Small intestine (tissue), 7 donors: ENCODE results near the gene ADARB2. TPM values are rescaled to one million over a fixed set of nuclear protein-coding genes. Genes with fewer than 3 reads are reported as not detected.

Source experiments
- DNase-seq, 2 donors: peaks; one replicate each; pipeline versions ENCODE4 v3.0.0 to v3.0.0-alpha.2; 2013
- FAIRE-seq: peaks from 2 replicates; lab custom pipeline; 2012; peaks lifted over from hg19 to GRCh38; lab: Jason Lieb, UNC
- H3K27ac ChIP-seq, 3 donors: one replicate each; pipeline ENCODE4 v1.5.1; 2013; ENCODE audit warnings: low read length in 2 of 3, mild to moderate bottlenecking in 2 of 3, control low read depth in 1 of 3, inconsistent platforms in 1 of 3, low read depth in 1 of 3, moderate library complexity in 1 of 3
- H3K27me3 ChIP-seq, 3 donors: one replicate each; pipeline ENCODE4 v1.6.1; 2013; ENCODE audit warnings: low read length in 3 of 3, inconsistent platforms in 1 of 3; ENCODE audit not compliant: control insufficient read depth in 3 of 3, insufficient read depth in 3 of 3
- H3K36me3 ChIP-seq, 3 donors: one replicate each; pipeline ENCODE4 v1.6.1; 2013; ENCODE audit warnings: low read length in 3 of 3, inconsistent platforms in 1 of 3, low read depth in 1 of 3, mild to moderate bottlenecking in 1 of 3, moderate library complexity in 1 of 3; ENCODE audit not compliant: control insufficient read depth in 3 of 3, insufficient read depth in 2 of 3
- H3K4me1 ChIP-seq, 3 donors: one replicate each; pipeline ENCODE4 v1.6.1; 2013; ENCODE audit warnings: low read length in 2 of 3, inconsistent platforms in 1 of 3, low read depth in 1 of 3, mild to moderate bottlenecking in 1 of 3, moderate library complexity in 1 of 3; ENCODE audit not compliant: control insufficient read depth in 3 of 3, insufficient read depth in 2 of 3
- H3K4me3 ChIP-seq, 3 donors: one replicate each; pipeline ENCODE4 v1.5.1; 2013; ENCODE audit warnings: low read length in 3 of 3, control low read depth in 1 of 3, inconsistent platforms in 1 of 3, low read depth in 1 of 3, mild to moderate bottlenecking in 1 of 3, moderate library complexity in 1 of 3
- H3K9me3 ChIP-seq, 2 donors: one replicate each; pipeline ENCODE4 v1.6.1; 2013; ENCODE audit warnings: low read depth in 1 of 2, low read length in 1 of 2; ENCODE audit not compliant: control insufficient read depth in 2 of 2, insufficient read depth in 1 of 2
- WGBS, 3 donors: extraction: QIAGEN DNeasy Blood & Tissue Kit; methylation state at CpG; one replicate each; pipeline ENCODE4 v1.1.7; 2013; 5-methylcytosine and 5-hydroxymethylcytosine counted together
- polyA plus RNA-seq, 4 donors: library from polyadenylated mRNA; stranded (reverse) in 3 of 4; unstranded in 1 of 4; fragments of 200-250 nt in 3 of 4; fragments of 120-200 nt in 1 of 4; gene quantifications; one replicate each; pipeline versions ENCODE4 v1.2.1 to v1.2.3, GENCODE V29; 2013
- donor health status: healthy with polysubstance abuse.
- donor health status: control.
- donor health status: control.
- donor health status: Bipolar disorder and iron deficiency.
- donor health status: healthy.

Gene ADARB2
- polyA plus RNA-seq, 4 donors = 0.35 to 1.8 (median 0.94) TPM

DNA sequence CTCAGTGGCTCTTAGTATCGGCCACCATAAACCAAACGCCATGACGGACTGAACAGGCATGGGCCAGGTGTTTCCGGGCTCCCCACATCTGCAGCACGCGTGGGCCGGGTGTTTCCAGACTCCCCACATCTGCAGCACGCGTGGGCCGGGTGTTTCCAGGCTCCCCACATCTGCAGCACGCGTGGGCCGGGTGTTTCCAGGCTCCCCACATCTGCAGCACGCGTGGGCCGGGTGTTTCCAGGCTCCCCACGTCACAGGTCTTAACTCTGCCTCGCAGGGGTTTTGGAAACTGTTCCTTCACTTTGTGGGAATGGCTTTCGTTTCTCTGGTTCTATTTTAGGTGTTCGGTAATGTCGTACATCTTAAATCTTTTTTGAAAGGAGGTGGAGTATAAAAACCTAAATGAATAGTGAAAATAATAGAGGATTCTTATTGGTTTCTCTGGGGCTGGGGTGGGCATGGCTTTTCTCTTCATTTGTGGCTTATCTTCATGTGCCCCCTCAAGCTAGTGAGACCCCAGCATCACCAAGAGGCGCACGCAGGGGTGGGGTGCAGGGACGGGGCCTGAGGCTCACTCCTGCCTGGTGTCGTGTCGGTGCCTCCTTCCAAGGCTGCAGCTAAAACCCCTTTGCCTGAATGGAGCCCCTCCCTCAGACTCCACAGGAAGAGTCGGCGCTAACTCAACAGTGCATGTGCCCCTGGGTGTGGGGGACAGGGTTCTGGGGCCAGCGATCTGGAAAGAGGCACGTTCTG, 554.9 kb downstream of the ADARB2 start:
- FAIRE-seq = no peak
- H3K4me3 ChIP-seq = no peak overlapping the region
- no peaks in the 10 kb centered on the region for H3K9me3 ChIP-seq
- H3K27ac ChIP-seq = no peak overlapping the region
- H3K27me3 ChIP-seq = peaks cover 0 to 2% (median 0%) of the 10 kb centered on the region in 3 donors
- no peaks in the 10 kb centered on the region for H3K36me3 ChIP-seq
- 82 to 88% (median 85%) methylated on average over 27 to 30 of the region's 30 CpGs for WGBS, 3 donors
- peaks cover 0 to 4% (median 0%) of the 10 kb centered on the region in 3 donors for H3K4me1 ChIP-seq
- no peak for DNase-seq

DNA sequence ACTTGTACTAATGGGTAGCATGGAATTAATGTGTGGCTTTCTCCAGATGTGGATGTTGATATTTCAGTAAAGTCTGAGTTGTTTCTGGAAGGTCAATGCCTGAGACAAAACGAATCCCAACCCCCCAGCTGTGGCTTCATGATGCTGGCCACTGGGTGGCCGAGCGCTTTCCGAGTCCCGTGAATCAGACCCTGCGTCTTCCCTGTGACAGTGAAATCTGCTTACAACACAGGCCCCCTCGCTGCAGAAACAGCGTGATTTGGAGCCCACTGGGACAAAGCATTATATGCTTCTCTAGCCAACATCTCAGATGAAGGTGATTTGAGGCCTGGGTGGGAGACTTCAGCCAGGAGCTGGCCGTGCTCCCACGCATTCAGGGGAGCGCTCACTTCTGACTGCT, 556.5 kb downstream of the ADARB2 start:
- Histone ChIP-seq H3K36me3 (no peaks in the 10 kb centered on the region), H3K9me3 (no peaks in the 10 kb centered on the region), H3K27me3 (peaks cover 0 to 2% (median 0%) of the 10 kb centered on the region in 3 donors), H3K27ac (no peak overlapping the region), H3K4me1 (peaks cover 0 to 4% (median 0%) of the 10 kb centered on the region in 3 donors), H3K4me3 (no peak overlapping the region)
- no peak for FAIRE-seq
- WGBS, 3 donors = 84 to 93% (median 85%) methylated on average over 11 of the region's 11 CpGs
- no peak for DNase-seq

DNA sequence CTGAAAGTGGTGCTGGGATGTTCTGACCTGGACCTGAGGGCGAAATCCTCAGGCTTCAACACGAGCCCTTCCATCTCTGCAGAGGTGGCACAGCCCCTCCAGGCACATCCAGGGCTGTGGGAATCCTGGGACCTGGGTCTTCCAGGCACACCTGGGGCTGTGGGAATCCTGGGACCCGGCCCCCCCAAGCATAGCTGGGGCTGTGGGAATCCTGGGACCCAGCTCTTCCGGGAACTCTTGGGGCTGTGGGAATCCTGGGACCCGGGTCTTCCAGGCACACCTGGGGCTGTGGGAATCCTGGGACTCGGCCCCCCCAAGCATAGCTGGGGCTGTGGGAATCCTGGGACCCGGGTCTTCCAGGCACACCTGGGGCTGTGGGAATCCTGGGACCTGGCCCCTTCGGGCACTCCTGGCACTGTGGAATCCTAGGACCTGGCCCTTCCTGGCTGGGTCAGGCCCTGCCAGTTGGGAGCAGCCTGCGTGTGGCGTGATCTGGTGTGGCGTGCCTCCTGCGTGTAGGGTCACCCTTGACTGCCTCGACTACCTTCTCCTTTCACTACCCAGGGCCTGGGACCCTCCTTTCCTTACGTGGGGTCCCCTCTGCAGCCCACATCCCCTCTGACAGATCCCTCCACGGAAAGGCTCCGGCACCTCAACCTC, 557.1 kb downstream of the ADARB2 start:
- H3K4me1 ChIP-seq = peaks cover 0 to 4% (median 0%) of the 10 kb centered on the region in 3 donors
- no peaks in the 10 kb centered on the region for H3K36me3 ChIP-seq
- FAIRE-seq (no peak), DNase-seq (no peak)
- 81 to 90% (median 86%) methylated on average over 15 to 16 of the region's 16 CpGs for WGBS, 3 donors
- no peak overlapping the region for H3K27ac ChIP-seq
- H3K9me3 ChIP-seq = no peaks in the 10 kb centered on the region
- H3K4me3 ChIP-seq = no peak overlapping the region
- peaks cover 0 to 2% (median 0%) of the 10 kb centered on the region in 3 donors for H3K27me3 ChIP-seq

DNA sequence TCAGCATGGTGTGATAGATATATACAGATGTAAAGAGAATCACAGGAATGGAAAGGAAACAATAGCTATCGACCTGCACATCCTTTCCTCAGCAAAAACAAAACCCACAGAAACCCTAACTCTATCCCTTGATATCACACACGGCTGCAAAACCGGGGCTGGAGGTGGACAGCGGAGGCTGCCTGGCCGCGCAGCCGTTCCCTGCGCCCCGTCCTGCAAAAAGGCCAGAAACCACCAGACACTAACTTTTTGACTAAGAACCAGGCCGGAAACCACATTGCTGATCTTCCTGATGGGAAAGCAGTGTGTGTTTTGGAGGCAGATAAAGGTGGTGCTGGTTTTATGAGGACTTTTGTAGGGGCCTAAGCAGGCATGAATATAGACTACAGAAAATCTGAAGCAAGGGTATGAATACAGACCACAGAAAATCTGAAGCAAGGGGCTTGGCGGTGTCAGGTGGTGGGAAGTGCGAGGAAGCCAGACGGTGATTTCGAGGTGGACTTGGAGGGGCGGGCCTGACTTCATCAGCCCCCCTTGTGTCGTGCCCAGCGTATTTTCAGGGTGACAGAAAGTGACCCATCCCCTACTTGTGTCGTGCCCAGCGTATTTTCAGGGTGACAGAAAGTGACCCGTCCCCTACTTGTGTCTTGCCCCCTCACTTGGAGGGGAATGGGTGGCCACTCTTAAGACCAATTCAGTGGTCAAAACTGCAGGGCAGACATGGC, 557.8 kb downstream of the ADARB2 start:
- H3K4me1 ChIP-seq = peaks cover 0 to 4% (median 0%) of the 10 kb centered on the region in 3 donors
- no peak overlapping the region for H3K4me3 ChIP-seq
- FAIRE-seq (no peak), DNase-seq (no peak)
- H3K27me3 ChIP-seq = peaks cover 0 to under 1% (median 0%) of the 10 kb centered on the region in 3 donors
- no peaks in the 10 kb centered on the region for H3K36me3 ChIP-seq
- no peak overlapping the region for H3K27ac ChIP-seq
- 88 to 89% (median 89%) methylated on average over 20 of the region's 20 CpGs for WGBS, 3 donors
- H3K9me3 ChIP-seq = no peaks in the 10 kb centered on the region

DNA sequence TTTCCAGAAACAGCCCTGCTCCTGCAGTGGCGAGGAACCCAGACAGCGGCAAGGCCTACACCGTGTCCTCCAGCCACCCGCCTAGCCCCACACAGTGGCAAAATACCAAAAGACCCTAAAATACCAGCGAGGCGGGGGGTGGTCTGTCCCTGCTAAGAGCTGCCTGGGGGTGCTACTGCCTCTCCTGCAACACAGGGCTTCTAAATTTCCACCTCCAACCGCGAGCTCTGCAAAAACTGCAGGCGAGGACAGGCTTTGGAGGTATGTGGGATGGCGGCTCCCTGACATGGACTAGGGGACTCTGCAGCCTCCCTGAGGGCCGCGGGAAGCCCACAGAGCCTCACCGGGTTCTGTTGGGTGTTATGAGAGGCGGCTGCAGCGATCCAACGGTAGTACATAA, 558.8 kb downstream of the ADARB2 start:
- no peak overlapping the region for H3K4me3 ChIP-seq
- 88 to 90% (median 90%) methylated on average over 16 of the region's 16 CpGs for WGBS, 3 donors

DNA sequence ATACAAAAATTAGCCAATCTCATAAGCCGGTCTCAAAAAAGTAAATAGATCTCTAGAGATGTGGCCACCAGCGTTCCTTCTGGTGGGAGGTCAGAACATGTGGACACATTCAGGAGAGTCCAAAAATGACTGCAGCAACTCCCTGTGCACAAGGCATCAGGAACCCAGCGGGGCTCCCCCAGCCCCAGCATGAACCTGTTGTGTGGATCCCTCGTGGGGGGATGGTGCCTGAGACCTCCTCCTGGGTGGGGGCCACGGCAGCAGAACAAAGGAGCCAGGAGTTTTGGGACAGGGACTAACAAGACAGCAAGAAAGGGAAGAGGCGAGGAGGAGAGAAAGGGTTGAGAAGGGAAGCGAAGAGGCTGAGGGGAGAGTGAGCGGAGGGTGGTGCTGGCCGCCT, 559.4 kb downstream of the ADARB2 start:
- H3K27ac ChIP-seq = no peak overlapping the region
- WGBS, 3 donors = 84 to 90% (median 88%) methylated on average over 5 to 9 of the region's 9 CpGs
- DNase-seq (no peak), FAIRE-seq (no peak)
- H3K9me3 ChIP-seq = no peaks in the 10 kb centered on the region
- peaks cover 0 to 2% (median 0%) of the 10 kb centered on the region in 3 donors for H3K27me3 ChIP-seq
- no peaks in the 10 kb centered on the region for H3K36me3 ChIP-seq
- H3K4me3 ChIP-seq = no peak overlapping the region
- peaks cover 0 to under 1% (median 0%) of the 10 kb centered on the region in 3 donors for H3K4me1 ChIP-seq

More for the DNA sequence above, 558.8 kb downstream of the ADARB2 start:
- no peak overlapping the region for H3K27ac ChIP-seq
- H3K9me3 ChIP-seq = no peaks in the 10 kb centered on the region
- DNase-seq (no peak), FAIRE-seq (no peak)
- no peaks in the 10 kb centered on the region for H3K27me3 ChIP-seq
- H3K4me1 ChIP-seq = peaks cover 0 to 4% (median 0%) of the 10 kb centered on the region in 3 donors
- no peaks in the 10 kb centered on the region for H3K36me3 ChIP-seq

DNA sequence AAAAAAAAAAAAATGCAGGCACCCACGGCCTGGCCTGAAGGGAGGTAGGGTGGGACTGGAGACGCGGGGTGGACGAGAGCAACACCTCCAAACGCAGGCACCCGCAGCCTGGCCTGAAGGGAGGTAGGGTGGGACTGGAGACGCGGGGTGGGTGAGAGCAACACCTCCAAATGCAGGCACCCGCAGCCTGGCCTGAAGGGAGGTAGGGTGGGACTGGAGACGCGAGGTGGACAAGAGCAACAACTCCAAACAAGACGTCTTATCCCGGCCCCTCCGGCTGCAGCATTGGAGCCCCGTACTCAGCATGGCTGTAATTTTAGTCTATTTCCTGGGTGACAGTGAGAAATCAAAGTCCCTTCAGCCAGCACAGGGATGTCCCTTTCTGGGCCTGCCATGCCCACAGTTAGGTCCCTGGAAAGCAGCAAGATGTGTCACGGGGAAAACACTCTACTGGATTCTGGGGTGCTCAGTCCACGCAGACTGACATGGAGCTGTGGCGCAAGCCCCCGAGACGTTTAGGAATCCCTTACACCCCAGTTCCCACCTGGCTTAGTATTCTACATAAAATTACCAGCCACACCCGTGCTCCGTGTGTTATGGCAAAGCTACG, 561.3 kb downstream of the ADARB2 start:
- DNase-seq = no peak
- WGBS, 3 donors = 85 to 93% (median 92%) methylated on average over 23 of the region's 23 CpGs
- no peak overlapping the region for H3K4me3 ChIP-seq

DNA sequence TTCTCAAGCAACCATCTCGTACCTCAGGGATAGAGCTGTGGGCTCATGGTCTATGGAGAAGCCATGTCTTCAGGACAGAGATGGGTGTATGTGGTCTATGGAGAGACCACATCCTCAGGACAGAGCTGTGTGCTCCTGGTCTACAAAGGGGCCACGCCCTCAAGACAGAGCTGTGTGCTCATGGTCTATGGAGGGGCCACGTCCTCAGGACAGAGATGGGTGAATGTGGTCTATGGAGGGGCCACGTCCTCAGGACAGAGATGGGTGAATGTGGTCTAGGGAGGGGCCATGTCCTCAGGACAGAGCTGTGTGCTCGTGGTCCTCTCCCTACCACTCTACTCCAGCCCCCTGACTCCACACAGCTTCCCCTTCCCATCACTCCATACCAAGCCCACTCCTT, 563.3 kb downstream of the ADARB2 start:
- Histone ChIP-seq H3K4me1 (no peaks in the 10 kb centered on the region), H3K36me3 (no peaks in the 10 kb centered on the region), H3K27ac (no peak overlapping the region), H3K4me3 (no peak overlapping the region), H3K27me3 (peaks cover 0 to 2% (median 0%) of the 10 kb centered on the region in 3 donors), H3K9me3 (no peaks in the 10 kb centered on the region)
- WGBS, 3 donors = 81 to 88% (median 81%) methylated on average over 5 of the region's 5 CpGs
- DNase-seq = no peak
- FAIRE-seq = no peak

More for the DNA sequence above, 561.3 kb downstream of the ADARB2 start:
- Histone ChIP-seq H3K27me3 (peaks cover 0 to 2% (median 0%) of the 10 kb centered on the region in 3 donors), H3K9me3 (no peaks in the 10 kb centered on the region), H3K36me3 (no peaks in the 10 kb centered on the region), H3K4me1 (no peaks in the 10 kb centered on the region), H3K27ac (no peak overlapping the region)
- no peak for FAIRE-seq
